ENCODE data around the gene PRR11. TPM values are rescaled to one million over a fixed set of nuclear protein-coding genes. Genes with fewer than 3 reads are reported as not detected.

The PRR11 gene
- total RNA-seq, 4 donors from 2014 or later, result 0.89 to 2.2 (median 1.3) TPM

- Histone ChIP-seq H3K36me3 (no peaks in the 10 kb centered on the region), H3K9me3 (no peaks in the 10 kb centered on the region), H3K4me1 (peaks cover 0 to 3% of the 10 kb centered on the region in 2 donors), H3K4me3 (replicated peaks in 1 of 3) (no peak overlapping the region), H3K27ac (no peak overlapping the region), H3K27me3 (no peaks in the 10 kb centered on the region)
- DNase-seq, result no peak
- intact Hi-C loops (cut with DNase I), result no loop called here
- TF ChIP-seq CTCF (IDR thresholded peaks at IDR 0.05) (no peak), POLR2A (IDR thresholded peaks at IDR 0.05) (no peak)
- 92 to 95% methylated on average over 2 of the region's 2 CpGs for WGBS, 2 donors
Observed at GRCh38 chr17:59238906-59239305, 83.4 kb downstream of the PRR11 start.

GRCh38 chr17:59244081-59244480 lies 88.5 kb downstream of the PRR11 start:
- no peak for TF ChIP-seq POLR2A (IDR thresholded peaks at IDR 0.05)
- 33 to 50% methylated on average over 6 of the region's 6 CpGs for WGBS, 2 donors
- Histone ChIP-seq H3K4me1 (peaks cover 0 to 9% of the 10 kb centered on the region in 2 donors), H3K27me3 (no peaks in the 10 kb centered on the region), H3K27ac (peak overlapping the region in 2 of 3 donors; percentile 5 to 53), H3K4me3 (replicated peaks in 1 of 3) (no peak overlapping the region), H3K36me3 (no peaks in the 10 kb centered on the region), H3K9me3 (no peaks in the 10 kb centered on the region)
- DNase-seq, result peak; percentile 53 to 55
- intact Hi-C loops (cut with DNase I), result no loop called here

MicroRNAs within 50 kb of the gene (microRNA counts, 767-probe panel; counts per million panel counts)
- microRNA hsa-miR-301a-3p, result 2,693 to 4,640 counts per million in 2 donors
- microRNA hsa-miR-454-3p, result 2,771 to 4,963 counts per million in 2 donors

Small RNA genes within 50 kb of the gene (microRNA-seq; reads per million reads assigned to microRNA genes)
- gene MIR301A (42.5 reads per million, percentile 46 among the genes with 10 or more reads in this experiment), gene MIR454 (778 reads per million, percentile 77 among the genes with 10 or more reads in this experiment)

Small RNA genes within 50 kb of the gene (small RNA-seq; reads per million reads assigned to genes)
- 1.6 reads per million, percentile 45 among the genes with 10 or more reads in this experiment for gene MIR301A
- gene MIR454, result 1.3 reads per million, percentile 33 among the genes with 10 or more reads in this experiment
- gene RNU2-58P, result not detected

Other genes with a start within 250 kb of the PRR11 start
- gene TRIM37, start 48.9 kb upstream of the PRR11 start, total RNA-seq, result 10 to 100 TPM; 30.2 to 46.8 (median 34.2) TPM
- 10 to 100 TPM; 41.2 to 65.3 (median 46.8) TPM for gene SKA2, start 560 bp upstream of the PRR11 start, total RNA-seq
- gene SMG8, start 54.3 kb downstream of the PRR11 start, total RNA-seq, result 10 to 100 TPM in 3 of 4 donors, 1 to 10 TPM in 1; 7.8 to 14.6 (median 12.1) TPM
- 1 to 10 TPM; 1.0 to 3.7 (median 3.5) TPM for gene GDPD1, start 64.8 kb downstream of the PRR11 start, total RNA-seq
- gene YPEL2, start 175.9 kb downstream of the PRR11 start, total RNA-seq, result 10 to 100 TPM; 29.5 to 67.2 (median 39.9) TPM

Measured in thyroid gland (tissue), 4 donors.